M059J (cell line): Measurements from ENCODE around the gene ZFYVE21. TPM values are rescaled to one million over a fixed set of nuclear protein-coding genes. Genes with fewer than 3 reads are reported as not detected.

Experiments used
- DNase-seq: peaks from one replicate; pipeline ENCODE4 v3.0.0-alpha.2; 2012; ENCODE audit warnings: low read depth
- total RNA-seq: library from RNA; depleted of rRNA; stranded (reverse); fragments of >200 nt; shearing (Covaris generic); gene quantifications from 2 replicates; pipeline ENCODE4 v1.2.3, GENCODE V29; 2014

ZFYVE21 gene
- total RNA-seq, 1 experiment from 2014 or later, result 32.3 TPM

- DNase-seq, result no peak
These were observed 23.5 kb upstream of the ZFYVE21 start for GRCh38 chr14:103692159-103692558.

GRCh38 chr14:103692871-103693270 lies 22.7 kb upstream of the ZFYVE21 start:
- no peak for DNase-seq

DNA sequence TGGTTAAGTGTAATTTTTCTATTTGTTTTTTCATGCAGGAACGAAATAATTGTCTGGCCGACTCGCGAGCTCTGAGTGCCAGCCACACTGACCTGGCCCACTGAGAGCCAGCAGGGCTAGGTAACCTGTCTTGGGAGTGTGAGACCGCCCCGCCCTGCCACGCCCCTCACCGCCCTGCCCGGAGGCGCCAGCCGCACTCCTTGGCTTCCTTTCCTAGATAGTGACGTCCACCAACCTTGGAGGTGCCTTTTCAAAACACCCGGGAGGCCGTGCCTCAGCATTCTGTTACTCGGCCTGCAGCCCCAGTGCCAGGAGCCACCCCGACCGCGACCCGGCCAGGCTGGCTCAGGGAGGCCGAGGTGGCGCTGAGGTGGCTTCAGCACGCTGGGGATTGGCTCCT lies 22.1 kb upstream of the ZFYVE21 start:
- no peak for DNase-seq

GRCh38 chr14:103694572-103695026 lies 21.0 kb upstream of the ZFYVE21 start:
- DNase-seq, result no peak

DNA sequence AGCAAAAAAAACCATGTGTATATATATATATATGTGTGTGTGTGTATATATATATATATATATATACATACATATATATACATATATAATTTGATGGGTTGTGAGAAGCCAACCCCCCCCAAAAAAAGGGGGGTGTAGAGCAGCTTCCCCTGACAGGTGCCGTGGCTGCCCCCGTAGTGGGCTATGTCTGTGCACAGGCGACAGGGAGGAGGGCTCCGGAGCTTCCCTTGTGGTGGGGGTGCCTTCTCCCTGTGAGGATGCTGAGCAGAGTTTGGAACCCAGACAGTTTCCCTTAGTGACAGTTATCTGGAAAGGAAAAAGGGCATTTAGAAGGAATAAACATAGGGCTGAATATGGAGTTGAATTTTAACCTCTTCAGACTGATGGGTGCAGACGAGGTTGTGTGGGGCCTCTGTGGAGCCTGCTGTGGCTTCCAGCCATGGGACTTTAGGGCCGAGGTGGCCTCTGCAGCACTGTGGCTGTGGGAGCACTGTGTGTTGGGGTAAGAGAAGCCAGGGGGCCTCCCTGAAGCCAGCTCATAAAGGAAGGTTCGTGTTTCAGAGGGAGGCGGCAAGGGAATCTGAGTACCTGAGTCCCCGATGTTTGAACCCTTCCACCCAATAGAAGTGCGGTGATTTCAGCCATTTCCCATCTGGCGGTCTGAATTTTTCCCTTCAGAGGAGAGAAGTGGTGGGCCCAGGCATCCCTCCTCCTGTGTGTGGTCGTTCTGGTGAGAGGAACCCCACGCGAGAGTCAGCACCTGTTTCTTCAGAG lies 20.1 kb upstream of the ZFYVE21 start:
- DNase-seq, result no peak

DNA sequence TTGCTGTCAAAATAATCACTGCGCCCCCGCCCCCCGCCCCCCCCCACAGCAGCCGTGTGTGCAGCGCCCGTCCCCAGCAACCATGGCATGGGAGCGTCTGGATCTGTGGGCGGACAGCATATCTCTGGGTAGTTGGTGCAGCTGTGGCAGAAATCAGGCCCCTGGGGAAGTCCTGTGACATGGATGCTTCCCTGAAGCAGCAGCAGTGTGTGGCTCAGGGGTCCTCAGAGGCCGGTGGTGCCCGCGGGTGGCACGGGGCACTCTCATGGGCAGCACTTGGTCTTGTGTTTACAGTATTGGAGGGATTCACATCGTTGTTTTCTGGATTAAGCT lies 19.6 kb upstream of the ZFYVE21 start:
- no peak for DNase-seq

- DNase-seq, result no peak
These were observed 19.0 kb upstream of the ZFYVE21 start for GRCh38 chr14:103696466-103697071.

DNA sequence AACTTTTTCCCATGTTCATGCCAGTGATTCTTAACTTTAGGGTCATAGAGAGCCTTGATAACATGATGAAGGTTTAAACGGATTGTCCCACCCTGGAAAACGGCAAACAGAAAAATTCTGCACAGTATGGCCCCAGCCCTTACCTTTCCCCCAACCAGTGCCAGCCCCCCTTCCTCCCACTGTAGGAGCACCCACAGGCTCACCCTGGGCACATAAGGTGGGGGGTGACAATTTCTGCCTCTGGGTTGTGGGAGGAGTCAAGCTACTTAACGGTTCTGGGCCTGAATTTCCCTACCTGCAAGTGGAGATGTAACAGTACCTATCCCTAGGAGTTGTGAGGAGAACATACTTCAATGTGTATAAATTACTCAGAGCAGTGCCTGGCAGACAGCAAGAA lies 18.4 kb upstream of the ZFYVE21 start:
- no peak for DNase-seq

- DNase-seq, result no peak
These were observed 17.8 kb upstream of the ZFYVE21 start for GRCh38 chr14:103697603-103698379.

GRCh38 chr14:103698380-103699260 lies 17.0 kb upstream of the ZFYVE21 start:
- DNase-seq, result no peak

DNA sequence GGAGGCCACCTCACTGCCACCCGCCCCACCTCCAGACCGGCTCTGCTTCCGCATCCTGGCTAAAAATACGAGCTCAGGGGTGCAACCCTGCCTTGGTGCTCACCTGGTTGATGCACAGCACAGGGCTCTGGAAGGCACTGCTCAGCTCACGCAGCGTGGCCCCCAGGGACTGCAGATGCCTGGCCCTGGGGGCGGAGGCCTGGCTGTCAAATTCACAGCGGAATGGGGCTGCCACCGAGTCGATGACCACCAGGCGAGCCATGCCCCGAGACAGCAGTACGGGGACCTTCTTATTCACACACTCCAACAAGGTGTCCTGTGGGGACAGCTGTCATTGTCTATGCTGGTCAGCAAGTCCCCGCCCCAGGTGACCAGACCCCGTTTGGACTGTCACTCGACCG lies 16.3 kb upstream of the ZFYVE21 start:
- DNase-seq, result no peak

DNA sequence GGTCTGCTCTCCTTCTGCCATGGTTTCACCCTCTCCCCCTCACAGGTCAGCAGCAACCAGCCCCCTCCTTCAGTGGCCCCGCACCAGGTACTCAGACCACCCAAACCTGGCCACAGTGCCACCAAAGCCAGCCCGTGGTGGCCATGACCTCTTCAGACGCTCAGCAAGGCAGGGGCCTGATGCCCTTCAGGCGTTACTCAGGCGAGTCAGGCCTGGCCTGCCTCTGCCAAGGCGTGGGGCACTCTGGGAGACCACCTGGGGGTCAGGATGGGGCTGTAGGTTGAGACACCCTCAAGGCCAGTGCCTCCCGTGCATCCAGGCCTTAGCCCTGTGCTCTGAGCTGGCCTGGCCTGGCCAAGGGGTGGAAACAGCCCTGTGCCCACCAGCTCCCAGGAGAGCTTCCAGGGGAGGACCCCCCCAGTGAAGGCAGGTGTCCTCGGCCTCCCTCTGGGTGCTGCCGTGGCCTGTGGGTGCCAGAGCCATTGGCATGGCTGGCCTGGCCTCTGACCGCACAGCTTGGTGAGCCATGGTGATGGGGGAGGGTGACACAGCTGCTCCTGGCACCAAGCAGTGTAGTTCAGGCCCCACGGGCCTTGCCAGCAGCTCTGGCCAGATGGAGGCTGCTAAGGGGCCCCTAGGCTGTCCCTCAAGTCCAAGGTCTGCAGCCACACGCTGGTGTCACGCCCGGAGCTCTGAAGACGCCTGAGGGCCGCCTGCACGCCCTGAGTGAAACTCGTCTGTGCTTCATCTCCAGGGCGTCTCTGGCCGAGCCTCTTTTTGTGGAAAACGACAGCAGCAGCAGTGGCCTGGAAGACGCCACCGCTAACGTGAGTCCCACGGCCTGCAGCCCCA lies 15.5 kb upstream of the ZFYVE21 start:
- no peak for DNase-seq

- DNase-seq, result no peak
These were observed 14.7 kb upstream of the ZFYVE21 start for GRCh38 chr14:103700753-103701490.

GRCh38 chr14:103702095-103702494 lies 13.5 kb upstream of the ZFYVE21 start:
- DNase-seq, result no peak

DNA sequence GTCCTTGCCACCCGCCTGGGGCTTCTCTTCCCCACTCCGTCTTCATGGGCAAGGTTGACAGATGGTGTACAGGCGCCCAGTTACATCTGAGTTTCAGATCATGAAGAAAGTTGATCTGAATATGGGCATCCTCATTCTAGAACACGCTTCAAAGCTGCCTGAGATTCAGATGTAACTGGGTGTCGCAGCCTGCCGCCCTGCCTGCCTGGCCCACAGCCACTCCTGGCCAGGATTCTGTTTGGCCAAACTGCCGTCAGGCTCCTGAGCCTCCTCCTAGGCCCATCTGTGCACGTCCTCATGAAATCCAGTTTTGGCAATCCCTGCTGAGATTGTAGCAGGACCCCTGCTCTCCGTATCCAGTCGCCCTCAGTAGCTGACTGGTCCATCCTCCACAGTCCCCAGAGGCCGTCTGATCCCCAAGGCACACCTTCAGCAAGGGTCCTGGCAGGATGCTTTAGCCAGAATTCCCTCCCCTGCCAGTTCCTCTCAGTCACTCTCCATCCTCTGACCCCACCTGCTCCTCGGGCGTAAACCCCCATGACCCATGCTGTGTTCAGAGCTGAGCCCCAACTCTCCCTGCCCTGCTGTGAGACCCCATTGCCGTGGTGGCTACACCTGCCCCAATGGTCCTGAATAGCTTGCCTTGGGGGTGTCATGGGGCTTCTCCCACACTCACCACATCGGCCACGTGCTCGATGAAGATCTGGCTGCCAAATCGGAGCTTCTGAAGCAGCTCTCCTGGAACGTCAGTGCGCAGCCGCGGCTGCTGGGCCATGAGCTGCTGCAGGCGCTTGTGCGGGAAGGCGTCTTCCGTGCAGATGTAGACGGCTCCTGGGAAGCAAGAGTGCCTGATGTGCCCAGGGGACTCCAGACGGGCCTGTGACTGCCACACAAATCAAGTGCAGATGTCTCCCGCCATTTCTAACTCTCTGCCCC lies 12.8 kb upstream of the ZFYVE21 start:
- DNase-seq, result no peak

DNA sequence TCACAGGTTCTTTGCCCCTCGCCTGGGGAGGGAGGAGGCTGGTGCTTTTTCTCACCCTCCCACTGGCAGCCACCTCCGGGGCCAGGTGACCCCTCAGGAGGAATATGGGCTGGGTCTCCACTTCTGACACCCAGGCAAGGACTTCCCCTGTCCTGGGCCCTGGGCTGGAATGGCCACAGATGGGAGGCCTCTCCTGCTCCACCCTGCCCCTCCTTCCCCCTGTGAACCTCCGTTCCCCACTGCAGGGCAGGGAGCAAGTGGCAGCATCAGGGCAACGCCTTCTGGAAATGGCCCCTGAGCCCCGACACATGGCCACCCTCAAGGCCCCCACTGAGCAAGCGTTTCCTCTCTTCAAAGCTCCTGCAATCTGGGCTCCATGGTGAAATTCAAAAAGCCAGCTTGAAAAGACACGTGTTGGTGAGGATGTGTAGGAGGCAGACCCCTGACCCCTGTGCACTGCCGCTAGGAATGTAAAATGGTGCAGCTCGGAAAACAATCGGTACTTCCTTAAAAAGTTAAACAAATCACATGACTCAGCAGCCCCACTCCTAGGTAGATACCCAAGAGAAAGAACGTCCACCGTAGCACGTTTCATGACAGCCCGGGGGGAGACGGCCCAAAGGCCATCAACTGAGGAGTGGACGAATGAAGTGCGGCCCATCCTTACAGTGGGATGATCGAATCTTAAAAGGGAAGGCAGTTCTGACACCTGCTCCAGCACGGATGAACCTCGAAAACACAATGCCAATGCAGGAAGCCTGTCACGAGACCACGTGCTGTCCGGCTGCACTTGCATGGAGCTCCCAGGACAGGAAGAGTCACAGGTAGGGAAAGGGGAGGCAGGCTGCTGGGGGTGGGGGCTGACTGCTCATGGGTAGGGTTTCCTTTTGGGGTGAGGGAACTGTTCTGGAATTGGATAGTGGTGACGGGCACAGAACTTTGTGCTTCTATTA lies 11.9 kb upstream of the ZFYVE21 start:
- no peak for DNase-seq

GRCh38 chr14:103704708-103705107 lies 10.9 kb upstream of the ZFYVE21 start:
- DNase-seq, result no peak

DNA sequence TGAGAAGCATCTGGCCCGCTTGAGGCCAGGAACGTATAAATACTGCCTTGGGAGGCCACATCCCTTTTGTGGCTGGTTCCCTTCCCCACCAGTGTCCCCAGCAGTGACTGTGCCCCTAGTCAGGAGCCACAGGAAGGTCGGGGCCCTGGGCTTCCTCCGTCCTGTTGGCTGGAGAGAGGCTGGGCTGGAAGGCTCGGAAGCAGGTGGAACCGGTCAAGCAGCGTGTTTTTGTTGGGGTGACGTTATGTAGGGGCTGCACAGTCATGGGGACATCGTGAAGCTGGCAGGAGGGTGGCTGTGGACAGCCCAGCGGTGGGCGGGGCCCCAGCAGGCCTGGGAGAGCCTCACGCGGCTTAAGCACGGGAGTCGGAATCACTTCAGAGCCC lies 10.5 kb upstream of the ZFYVE21 start:
- no peak for DNase-seq
